HepG2 (cell line): ENCODE results near the gene PRPF38B.

Experiments
- ASH2L ChIP-seq: fragments of 300-600, 200-600 bp; sonication (generic); IDR thresholded peaks from 2 replicates; pipeline ENCODE4 v1.7.0; 2017; ENCODE audit warnings: low read depth, mild to moderate bottlenecking, moderate library complexity, mixed read lengths, low read length; ENCODE audit not compliant: insufficient read length
- ATF7-NPFF ChIP-seq: sonication (generic); formaldehyde crosslinking; IDR thresholded peaks from 2 replicates; pipeline ENCODE4 v1.8.1; 2023; ENCODE audit warnings: mild to moderate bottlenecking, low read depth, missing genetic modification reagents, moderate library complexity
- BCL3 ChIP-seq: sonication (generic); formaldehyde crosslinking; IDR thresholded peaks from 2 replicates; pipeline ENCODE4 v1.5.1; 2020; ENCODE audit warnings: mild to moderate bottlenecking, missing genetic modification reagents, moderate library complexity
- JUND ChIP-seq: sonication (generic); formaldehyde crosslinking; IDR thresholded peaks from 2 replicates; pipeline ENCODE4 v1.8.0; 2022; ENCODE audit warnings: mild to moderate bottlenecking, missing genetic modification reagents
- PHB2 ChIP-seq: fragments of 450-650 bp; IDR thresholded peaks from 2 replicates; pipeline ENCODE4 v1.6.1; 2018; ENCODE audit not compliant: partially characterized antibody
- SIX1 ChIP-seq: sonication (generic); formaldehyde crosslinking; IDR thresholded peaks from 2 replicates; pipeline ENCODE4 v1.4.0; 2020; ENCODE audit warnings: missing genetic modification reagents, borderline replicate concordance
- ZMAT3 ChIP-seq: sonication (generic); formaldehyde crosslinking; conservative IDR thresholded peaks from 2 replicates; pipeline ENCODE4 v1.7.0; 2021; ENCODE audit warnings: missing genetic modification reagents
- ZNF609 ChIP-seq: sonication (generic); formaldehyde crosslinking; IDR thresholded peaks from 2 replicates; pipeline ENCODE4 v1.4.0; 2020; ENCODE audit warnings: mild to moderate bottlenecking, missing genetic modification reagents, borderline replicate concordance
- ZNF678 ChIP-seq: sonication (generic); formaldehyde crosslinking; IDR thresholded peaks from 2 replicates; pipeline ENCODE4 v1.4.0; 2020; ENCODE audit warnings: mild to moderate bottlenecking, missing genetic modification reagents
- TF ChIP-seq, protein P1 (sequence below): sonication (generic); formaldehyde crosslinking; IDR thresholded peaks from 2 replicates; pipeline ENCODE4 v1.5.0; 2020; ENCODE audit warnings: mild to moderate bottlenecking, missing genetic modification reagents, moderate library complexity
- TF ChIP-seq, protein P2 (sequence below): sonication (generic); formaldehyde crosslinking; IDR thresholded peaks from 2 replicates; pipeline ENCODE4 v1.4.0; 2020; ENCODE audit warnings: missing genetic modification reagents
- TF ChIP-seq, protein P3 (sequence below): sonication (generic); formaldehyde crosslinking; IDR thresholded peaks from 2 replicates; pipeline ENCODE4 v1.4.0; 2020; ENCODE audit warnings: mild to moderate bottlenecking, missing genetic modification reagents
- TF ChIP-seq, protein P4 (sequence below), 2 experiments: sonication (generic) in 1 of 2; formaldehyde crosslinking in 1 of 2; IDR thresholded peaks; 2 replicates each; pipeline versions ENCODE4 v1.5.1 to v1.6.1; 2011 to 2020; ENCODE audit warnings: borderline replicate concordance in 1 of 2, low read depth in 1 of 2, low read length in 1 of 2, mild to moderate bottlenecking in 1 of 2, missing genetic modification reagents in 1 of 2, moderate library complexity in 1 of 2

GRCh38 chr1:108747171-108747850 is 55.2 kb downstream of the PRPF38B start:
- TF ChIP-seq, protein P1, sequence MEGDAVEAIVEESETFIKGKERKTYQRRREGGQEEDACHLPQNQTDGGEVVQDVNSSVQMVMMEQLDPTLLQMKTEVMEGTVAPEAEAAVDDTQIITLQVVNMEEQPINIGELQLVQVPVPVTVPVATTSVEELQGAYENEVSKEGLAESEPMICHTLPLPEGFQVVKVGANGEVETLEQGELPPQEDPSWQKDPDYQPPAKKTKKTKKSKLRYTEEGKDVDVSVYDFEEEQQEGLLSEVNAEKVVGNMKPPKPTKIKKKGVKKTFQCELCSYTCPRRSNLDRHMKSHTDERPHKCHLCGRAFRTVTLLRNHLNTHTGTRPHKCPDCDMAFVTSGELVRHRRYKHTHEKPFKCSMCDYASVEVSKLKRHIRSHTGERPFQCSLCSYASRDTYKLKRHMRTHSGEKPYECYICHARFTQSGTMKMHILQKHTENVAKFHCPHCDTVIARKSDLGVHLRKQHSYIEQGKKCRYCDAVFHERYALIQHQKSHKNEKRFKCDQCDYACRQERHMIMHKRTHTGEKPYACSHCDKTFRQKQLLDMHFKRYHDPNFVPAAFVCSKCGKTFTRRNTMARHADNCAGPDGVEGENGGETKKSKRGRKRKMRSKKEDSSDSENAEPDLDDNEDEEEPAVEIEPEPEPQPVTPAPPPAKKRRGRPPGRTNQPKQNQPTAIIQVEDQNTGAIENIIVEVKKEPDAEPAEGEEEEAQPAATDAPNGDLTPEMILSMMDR, result no peak
- TF ChIP-seq, protein P2, sequence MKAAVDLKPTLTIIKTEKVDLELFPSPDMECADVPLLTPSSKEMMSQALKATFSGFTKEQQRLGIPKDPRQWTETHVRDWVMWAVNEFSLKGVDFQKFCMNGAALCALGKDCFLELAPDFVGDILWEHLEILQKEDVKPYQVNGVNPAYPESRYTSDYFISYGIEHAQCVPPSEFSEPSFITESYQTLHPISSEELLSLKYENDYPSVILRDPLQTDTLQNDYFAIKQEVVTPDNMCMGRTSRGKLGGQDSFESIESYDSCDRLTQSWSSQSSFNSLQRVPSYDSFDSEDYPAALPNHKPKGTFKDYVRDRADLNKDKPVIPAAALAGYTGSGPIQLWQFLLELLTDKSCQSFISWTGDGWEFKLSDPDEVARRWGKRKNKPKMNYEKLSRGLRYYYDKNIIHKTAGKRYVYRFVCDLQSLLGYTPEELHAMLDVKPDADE (CRISPR knock-in tag), result no peak
- TF ChIP-seq JUND (CRISPR knock-in tag) (no peak), ZMAT3 (CRISPR knock-in tag) (no peak), BCL3 (no peak), SIX1 (no peak), ATF7-NPFF (CRISPR knock-in tag) (no peak), ZNF678 (CRISPR knock-in tag) (no peak), PHB2 (no peak), ZNF609 (CRISPR knock-in tag) (no peak), ASH2L (peak; percentile 43)
- TF ChIP-seq, protein P3, sequence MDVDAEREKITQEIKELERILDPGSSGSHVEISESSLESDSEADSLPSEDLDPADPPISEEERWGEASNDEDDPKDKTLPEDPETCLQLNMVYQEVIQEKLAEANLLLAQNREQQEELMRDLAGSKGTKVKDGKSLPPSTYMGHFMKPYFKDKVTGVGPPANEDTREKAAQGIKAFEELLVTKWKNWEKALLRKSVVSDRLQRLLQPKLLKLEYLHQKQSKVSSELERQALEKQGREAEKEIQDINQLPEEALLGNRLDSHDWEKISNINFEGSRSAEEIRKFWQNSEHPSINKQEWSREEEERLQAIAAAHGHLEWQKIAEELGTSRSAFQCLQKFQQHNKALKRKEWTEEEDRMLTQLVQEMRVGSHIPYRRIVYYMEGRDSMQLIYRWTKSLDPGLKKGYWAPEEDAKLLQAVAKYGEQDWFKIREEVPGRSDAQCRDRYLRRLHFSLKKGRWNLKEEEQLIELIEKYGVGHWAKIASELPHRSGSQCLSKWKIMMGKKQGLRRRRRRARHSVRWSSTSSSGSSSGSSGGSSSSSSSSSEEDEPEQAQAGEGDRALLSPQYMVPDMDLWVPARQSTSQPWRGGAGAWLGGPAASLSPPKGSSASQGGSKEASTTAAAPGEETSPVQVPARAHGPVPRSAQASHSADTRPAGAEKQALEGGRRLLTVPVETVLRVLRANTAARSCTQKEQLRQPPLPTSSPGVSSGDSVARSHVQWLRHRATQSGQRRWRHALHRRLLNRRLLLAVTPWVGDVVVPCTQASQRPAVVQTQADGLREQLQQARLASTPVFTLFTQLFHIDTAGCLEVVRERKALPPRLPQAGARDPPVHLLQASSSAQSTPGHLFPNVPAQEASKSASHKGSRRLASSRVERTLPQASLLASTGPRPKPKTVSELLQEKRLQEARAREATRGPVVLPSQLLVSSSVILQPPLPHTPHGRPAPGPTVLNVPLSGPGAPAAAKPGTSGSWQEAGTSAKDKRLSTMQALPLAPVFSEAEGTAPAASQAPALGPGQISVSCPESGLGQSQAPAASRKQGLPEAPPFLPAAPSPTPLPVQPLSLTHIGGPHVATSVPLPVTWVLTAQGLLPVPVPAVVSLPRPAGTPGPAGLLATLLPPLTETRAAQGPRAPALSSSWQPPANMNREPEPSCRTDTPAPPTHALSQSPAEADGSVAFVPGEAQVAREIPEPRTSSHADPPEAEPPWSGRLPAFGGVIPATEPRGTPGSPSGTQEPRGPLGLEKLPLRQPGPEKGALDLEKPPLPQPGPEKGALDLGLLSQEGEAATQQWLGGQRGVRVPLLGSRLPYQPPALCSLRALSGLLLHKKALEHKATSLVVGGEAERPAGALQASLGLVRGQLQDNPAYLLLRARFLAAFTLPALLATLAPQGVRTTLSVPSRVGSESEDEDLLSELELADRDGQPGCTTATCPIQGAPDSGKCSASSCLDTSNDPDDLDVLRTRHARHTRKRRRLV (CRISPR knock-in tag), result no peak
- TF ChIP-seq, protein P4, sequence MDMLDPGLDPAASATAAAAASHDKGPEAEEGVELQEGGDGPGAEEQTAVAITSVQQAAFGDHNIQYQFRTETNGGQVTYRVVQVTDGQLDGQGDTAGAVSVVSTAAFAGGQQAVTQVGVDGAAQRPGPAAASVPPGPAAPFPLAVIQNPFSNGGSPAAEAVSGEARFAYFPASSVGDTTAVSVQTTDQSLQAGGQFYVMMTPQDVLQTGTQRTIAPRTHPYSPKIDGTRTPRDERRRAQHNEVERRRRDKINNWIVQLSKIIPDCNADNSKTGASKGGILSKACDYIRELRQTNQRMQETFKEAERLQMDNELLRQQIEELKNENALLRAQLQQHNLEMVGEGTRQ (IDR thresholded peaks at IDR 0.05; ENCODE audit: low read depth, low read length), result no peak
- TF ChIP-seq, protein P4 (CRISPR knock-in tag; IDR thresholded peaks at IDR 0.05; ENCODE audit: borderline replicate concordance), result no peak
